T-helper 1 cell treated with Interleukin-12 subunit alpha and Interleukin-12 subunit beta and Interleukin-4 antibody, amounts not matched to agents 30 μg/mL and 1 μg/mL, for 36 hours (primary cell): ENCODE results near the gene ISOC1.

Experiments
- H3K27ac Mint-ChIP-seq: one replicate; pipeline ENCODE4 v1.8.0; 2021; ENCODE audit warnings: mild to moderate bottlenecking, mixed read lengths
- H3K27me3 Mint-ChIP-seq: one replicate; pipeline ENCODE4 v1.8.0; 2021; ENCODE audit warnings: low read depth, mixed read lengths
- H3K36me3 Mint-ChIP-seq: one replicate; pipeline ENCODE4 v1.8.0; 2021; ENCODE audit warnings: low read depth, mixed read lengths
- H3K4me1 Mint-ChIP-seq: one replicate; pipeline ENCODE4 v1.8.0; 2021; ENCODE audit warnings: low read depth, mixed read lengths
- H3K4me3 Mint-ChIP-seq: one replicate; pipeline ENCODE4 v1.8.0; 2021; ENCODE audit warnings: mild to moderate bottlenecking, moderate library complexity, mixed read lengths
- H3K9me3 Mint-ChIP-seq: one replicate; pipeline ENCODE4 v1.8.0; 2021; ENCODE audit warnings: mixed read lengths

Gene ISOC1

DNA sequence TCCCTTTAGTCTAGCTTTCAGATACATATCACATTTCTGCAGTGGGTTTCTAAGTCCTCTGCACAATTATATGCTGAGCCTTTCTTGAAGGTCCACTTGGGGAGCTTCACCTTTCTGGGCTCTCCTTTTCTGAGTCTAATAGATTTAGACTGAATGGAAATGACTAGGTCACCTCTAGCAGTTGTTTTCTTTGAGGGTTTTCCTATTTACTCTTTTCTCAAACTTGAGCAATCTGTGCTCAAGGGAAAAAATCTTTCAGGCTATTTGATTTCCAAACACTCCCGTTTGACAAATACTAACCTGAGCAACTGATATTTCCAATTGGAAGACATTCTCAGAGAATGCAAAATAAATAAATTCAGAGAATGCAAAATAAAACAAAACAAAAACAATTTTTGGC is 39.0 kb downstream of the ISOC1 start:
- H3K4me1 Mint-ChIP-seq, result no peaks in the 10 kb centered on the region
- H3K27me3 Mint-ChIP-seq, result peaks cover 3% of the 10 kb centered on the region
- no peak overlapping the region for H3K27ac Mint-ChIP-seq
- no peaks in the 10 kb centered on the region for H3K9me3 Mint-ChIP-seq
- H3K36me3 Mint-ChIP-seq, result no peaks in the 10 kb centered on the region
- no peak overlapping the region for H3K4me3 Mint-ChIP-seq

DNA sequence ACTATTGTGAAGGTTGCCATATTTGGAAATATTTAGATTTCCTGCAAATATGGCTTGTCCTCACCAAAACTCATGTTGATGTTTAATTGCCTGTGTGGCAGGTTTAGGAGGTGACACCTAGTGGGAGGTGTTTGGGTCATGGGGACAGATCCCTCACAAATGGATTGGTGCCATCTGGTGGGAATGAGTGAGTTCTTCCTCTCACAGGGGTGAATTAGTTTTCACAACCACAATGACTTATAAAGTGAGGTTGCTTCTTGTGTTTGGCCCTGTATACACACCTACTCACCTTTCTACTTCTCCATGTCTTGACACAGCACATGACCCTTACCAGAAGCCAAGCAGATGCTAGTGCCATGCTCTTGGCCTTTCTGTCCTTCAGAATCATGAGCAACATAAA is 41.1 kb downstream of the ISOC1 start:
- Mint-ChIP-seq H3K4me3 (no peak overlapping the region), H3K4me1 (no peaks in the 10 kb centered on the region), H3K27me3 (peaks cover 3% of the 10 kb centered on the region), H3K9me3 (no peaks in the 10 kb centered on the region), H3K27ac (no peak overlapping the region), H3K36me3 (no peaks in the 10 kb centered on the region)

DNA sequence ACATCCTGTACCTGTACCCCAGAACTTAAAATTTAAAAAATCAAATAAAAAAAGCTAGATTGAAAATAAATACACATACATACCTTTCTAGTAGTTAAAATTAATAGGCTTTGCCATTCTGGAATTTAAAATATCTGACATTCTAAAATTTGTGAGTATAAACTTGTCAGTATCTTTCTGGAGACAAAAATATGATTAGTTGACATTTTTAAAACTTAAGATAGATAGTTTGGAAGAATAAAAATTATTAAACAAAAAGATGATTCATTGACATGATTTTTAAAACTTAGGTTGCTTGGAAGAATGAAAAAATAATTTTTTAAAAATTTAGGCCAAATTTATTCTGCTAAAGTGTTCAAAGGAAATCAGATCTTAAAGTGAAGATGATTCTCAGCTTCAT is 43.1 kb downstream of the ISOC1 start:
- Mint-ChIP-seq H3K36me3 (no peaks in the 10 kb centered on the region), H3K9me3 (no peaks in the 10 kb centered on the region), H3K27ac (no peak overlapping the region), H3K27me3 (peaks cover 3% of the 10 kb centered on the region), H3K4me1 (no peaks in the 10 kb centered on the region), H3K4me3 (no peak overlapping the region)

DNA sequence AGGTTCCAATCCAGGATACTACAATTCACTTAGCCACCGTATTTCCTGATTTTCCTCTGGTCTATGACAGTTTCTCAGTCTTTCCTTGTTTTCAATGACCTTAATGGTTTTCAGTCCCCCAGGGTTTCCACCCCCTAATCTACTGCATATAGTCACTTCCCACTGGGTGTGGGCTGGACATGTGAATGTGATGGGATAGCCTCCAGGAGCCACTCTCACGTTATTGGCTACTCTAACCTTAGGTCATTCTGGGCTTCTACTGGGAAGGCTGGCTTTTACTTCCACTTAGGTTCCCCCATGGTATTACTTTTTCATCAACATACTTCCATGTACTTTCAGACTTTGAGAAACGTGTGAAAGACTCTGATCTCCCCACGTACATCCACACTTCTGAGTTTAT is 46.5 kb downstream of the ISOC1 start:
- no peaks in the 10 kb centered on the region for H3K4me1 Mint-ChIP-seq
- no peaks in the 10 kb centered on the region for H3K36me3 Mint-ChIP-seq
- no peak overlapping the region for H3K4me3 Mint-ChIP-seq
- H3K27me3 Mint-ChIP-seq, result peaks cover 3% of the 10 kb centered on the region
- H3K27ac Mint-ChIP-seq, result no peak overlapping the region
- H3K9me3 Mint-ChIP-seq, result no peaks in the 10 kb centered on the region

DNA sequence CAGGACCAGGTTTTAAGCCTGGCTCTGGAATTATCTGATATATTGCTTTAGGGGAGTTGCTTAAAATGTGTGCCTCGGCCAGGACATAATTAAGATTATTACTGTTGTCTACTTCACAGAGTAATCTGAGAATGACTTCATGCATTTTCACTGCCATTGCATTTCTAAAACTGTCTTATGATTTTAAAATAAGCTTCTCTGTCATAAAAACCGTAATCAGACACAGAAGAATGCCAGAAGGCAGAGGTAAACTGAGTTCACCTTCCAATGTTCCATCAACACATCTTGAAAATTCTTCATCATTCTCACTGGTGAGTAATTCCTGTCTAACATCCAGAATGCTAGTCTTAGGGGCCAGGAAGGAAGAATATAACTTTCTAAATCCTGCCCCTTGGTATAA is 47.1 kb downstream of the ISOC1 start:
- no peak overlapping the region for H3K27ac Mint-ChIP-seq

DNA sequence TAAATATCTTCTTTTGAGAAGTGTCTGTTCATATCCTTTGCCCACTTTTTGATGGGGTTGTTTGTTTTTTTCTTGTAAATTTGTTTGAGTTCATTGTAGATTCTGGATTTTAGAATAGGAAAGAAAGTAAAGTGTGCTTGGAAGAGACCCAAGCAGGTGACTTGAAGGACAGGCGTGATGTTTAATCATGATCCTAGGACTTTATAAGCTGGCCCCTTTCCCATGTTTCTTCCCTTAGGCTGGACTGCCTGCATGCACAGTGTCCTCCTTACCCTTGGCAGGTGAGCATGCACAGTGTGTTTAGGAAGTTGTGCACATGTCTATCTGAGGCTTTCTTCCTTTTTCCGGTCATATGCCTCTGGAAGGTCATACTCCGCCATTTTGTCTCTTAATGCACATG is 61.3 kb downstream of the ISOC1 start:
- H3K4me3 Mint-ChIP-seq, result no peak overlapping the region

More for the DNA sequence above, 47.1 kb downstream of the ISOC1 start:
- no peaks in the 10 kb centered on the region for H3K27me3 Mint-ChIP-seq
- H3K9me3 Mint-ChIP-seq, result no peaks in the 10 kb centered on the region
- no peaks in the 10 kb centered on the region for H3K4me1 Mint-ChIP-seq
- no peak overlapping the region for H3K4me3 Mint-ChIP-seq
- no peaks in the 10 kb centered on the region for H3K36me3 Mint-ChIP-seq

DNA sequence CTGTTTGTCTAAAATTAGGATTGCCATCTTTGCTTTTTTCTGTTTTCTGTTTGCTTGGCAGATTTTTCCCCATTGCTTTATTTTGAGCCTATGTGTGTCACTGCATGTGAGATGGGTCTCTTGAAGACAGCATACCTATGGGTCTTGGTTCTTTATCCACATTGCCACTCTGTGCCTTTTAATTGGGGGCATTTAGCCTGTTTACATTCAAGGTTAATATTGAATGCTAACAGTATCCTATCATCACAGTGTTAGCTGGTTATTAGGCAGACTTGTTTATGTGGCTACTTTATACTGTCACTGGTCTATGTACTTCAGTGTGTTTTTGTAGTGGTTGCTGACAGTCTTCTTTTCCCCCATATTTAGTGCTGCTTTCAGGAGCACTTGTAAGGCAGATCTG is 67.3 kb downstream of the ISOC1 start:
- no peak overlapping the region for H3K4me3 Mint-ChIP-seq
- H3K36me3 Mint-ChIP-seq, result no peaks in the 10 kb centered on the region
- H3K27me3 Mint-ChIP-seq, result no peaks in the 10 kb centered on the region
- no peaks in the 10 kb centered on the region for H3K4me1 Mint-ChIP-seq
- no peak overlapping the region for H3K27ac Mint-ChIP-seq
- peaks cover 27% of the 10 kb centered on the region for H3K9me3 Mint-ChIP-seq

More for the DNA sequence above, 61.3 kb downstream of the ISOC1 start:
- Mint-ChIP-seq H3K4me1 (no peaks in the 10 kb centered on the region), H3K27ac (no peak overlapping the region), H3K36me3 (no peaks in the 10 kb centered on the region), H3K27me3 (no peaks in the 10 kb centered on the region), H3K9me3 (peaks cover 5% of the 10 kb centered on the region)
